OCI-LY3 (cell line): ENCODE data around the gene APOBEC3G.

Experiments
- EZH2phosphoT487 ChIP-seq: fragments of 200-600 bp; shearing (Covaris generic); IDR thresholded peaks from 2 replicates; pipeline ENCODE4 v1.6.1; 2018; ENCODE audit warnings: antibody characterized with exemption, mixed run types, low read depth
- TF ChIP-seq, protein P1 (sequence below): fragments of 200-600, 300-600 bp; sonication (generic); IDR thresholded peaks from 2 replicates; pipeline ENCODE4 v1.5.1; 2014; ENCODE audit warnings: antibody characterized with exemption, low read length, low read depth

DNA sequence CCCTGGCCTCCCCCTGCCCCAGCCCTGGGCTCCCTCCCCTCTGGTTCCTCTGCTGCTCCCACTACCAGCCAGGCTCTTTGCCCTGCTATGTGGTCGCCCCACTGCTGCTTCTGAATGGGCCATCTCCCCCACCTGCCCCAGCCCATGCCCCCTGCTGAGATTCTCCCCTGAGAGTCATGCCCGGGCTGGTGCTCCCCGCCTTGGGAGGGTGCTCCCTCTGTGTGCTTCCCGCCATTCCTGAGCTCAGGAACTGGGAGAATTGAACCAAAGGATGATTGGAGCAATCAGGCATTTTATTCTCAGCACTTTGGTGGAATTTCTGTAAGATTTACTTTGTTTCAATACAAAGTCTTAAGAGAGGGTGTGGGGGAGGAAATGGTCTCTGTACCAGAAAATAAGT, 49.4 kb upstream of the APOBEC3G start:
- no peak for TF ChIP-seq EZH2phosphoT487
- TF ChIP-seq, protein P1, sequence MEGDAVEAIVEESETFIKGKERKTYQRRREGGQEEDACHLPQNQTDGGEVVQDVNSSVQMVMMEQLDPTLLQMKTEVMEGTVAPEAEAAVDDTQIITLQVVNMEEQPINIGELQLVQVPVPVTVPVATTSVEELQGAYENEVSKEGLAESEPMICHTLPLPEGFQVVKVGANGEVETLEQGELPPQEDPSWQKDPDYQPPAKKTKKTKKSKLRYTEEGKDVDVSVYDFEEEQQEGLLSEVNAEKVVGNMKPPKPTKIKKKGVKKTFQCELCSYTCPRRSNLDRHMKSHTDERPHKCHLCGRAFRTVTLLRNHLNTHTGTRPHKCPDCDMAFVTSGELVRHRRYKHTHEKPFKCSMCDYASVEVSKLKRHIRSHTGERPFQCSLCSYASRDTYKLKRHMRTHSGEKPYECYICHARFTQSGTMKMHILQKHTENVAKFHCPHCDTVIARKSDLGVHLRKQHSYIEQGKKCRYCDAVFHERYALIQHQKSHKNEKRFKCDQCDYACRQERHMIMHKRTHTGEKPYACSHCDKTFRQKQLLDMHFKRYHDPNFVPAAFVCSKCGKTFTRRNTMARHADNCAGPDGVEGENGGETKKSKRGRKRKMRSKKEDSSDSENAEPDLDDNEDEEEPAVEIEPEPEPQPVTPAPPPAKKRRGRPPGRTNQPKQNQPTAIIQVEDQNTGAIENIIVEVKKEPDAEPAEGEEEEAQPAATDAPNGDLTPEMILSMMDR: no peak
